Pancreas (tissue), 10 donors: ENCODE data around the gene TMEM86A. TPM values are rescaled to one million over a fixed set of nuclear protein-coding genes. Genes with fewer than 3 reads are reported as not detected.
A peak's percentile ranks its signal among the peaks of the same experiment; 100 is the strongest.

Experiments
- ATAC-seq, 4 donors: fragments of 200-7000 bp; cut with Tn5 transposase; one replicate each; pipeline versions ENCODE4 v1.8.0 to v1.9.1; 2020; ENCODE audit warnings: mild to moderate bottlenecking in 4 of 4, moderate library complexity in 4 of 4
- DNase-seq, 6 donors: peaks; one replicate each; pipeline ENCODE4 v3.0.0-alpha.2; 2020
- FAIRE-seq: peaks from 2 replicates; lab custom pipeline; 2012; peaks lifted over from hg19 to GRCh38; lab: Jason Lieb, UNC
- H3K27ac ChIP-seq, 4 donors: fragments of 200-600 bp; sonication (generic); 1 replicate in 3 of 4; 2 replicates in 1 of 4; pipeline versions ENCODE4 v1.5.0 to v1.8.0; 2020
- H3K27me3 ChIP-seq, 4 donors: fragments of 200-600 bp; one replicate each; pipeline ENCODE4 v1.8.0; 2021
- H3K36me3 ChIP-seq, 3 donors: fragments of 200-600 bp; sonication (generic) in 1 of 3; one replicate each; pipeline versions ENCODE4 v1.5.0 to v1.8.0; 2020 to 2021
- H3K4me1 ChIP-seq, 3 donors: fragments of 200-600 bp; one replicate each; pipeline ENCODE4 v1.8.0; 2021
- H3K4me3 ChIP-seq, 4 donors: fragments of 200-600 bp; sonication (generic) in 2 of 4; one replicate each; pipeline versions ENCODE4 v1.5.0 to v1.8.0; 2020 to 2021
- H3K9me3 ChIP-seq, 4 donors: fragments of 200-600 bp; one replicate each; pipeline ENCODE4 v1.8.0; 2021
- CTCF ChIP-seq, 4 donors: fragments of 200-600 bp; sonication (generic) in 3 of 4; IDR thresholded peaks; one replicate each; pipeline versions ENCODE4 v1.5.0 to v1.8.0; 2021; ENCODE audit warnings: antibody characterized with exemption in 4 of 4
- WGBS, 2 donors: extraction: QIAGEN DNeasy Blood & Tissue Kit; methylation state at CpG; one replicate each; pipeline ENCODE4 v1.1.7; 2013; 5-methylcytosine and 5-hydroxymethylcytosine counted together
- intact Hi-C, 3 donors: fragments of 100-400 bp; cut with DNase I; formaldehyde crosslinking; loops; one replicate each; pipeline versions ENCODE4 v1.11.1 to v1.14.2; 2022
- polyA plus RNA-seq, 2 donors: library from polyadenylated mRNA; stranded (reverse); fragments of 200-250 nt; gene quantifications; one replicate each; pipeline ENCODE4 v1.2.3, GENCODE V29; 2013
- total RNA-seq, 6 donors: library from RNA; stranded (reverse); fragmentation: NEBNext Ultra II Directional in 4 of 6; extraction: Animal tissue kit (Norgen Biotek cat#: 25700) in 4 of 6; gene quantifications; one replicate each; pipeline versions ENCODE4 v1.2.1 to v1.2.4, GENCODE V29; 2021 to 2023
- donor health status: healthy with polysubstance abuse.
- donor health status: DM: no; HTN: no; CAD: no; lungs with moderate emphysema.
- donor health status: DM: no; HTN: no; CAD: no.
- donor health status: control.
- donor health status: control.
- donor health status: Bipolar disorder and iron deficiency.
- donor health status: DM: yes; HTN: yes; CAD: no.
- donor health status: DM: no; HTN: no; CAD: no.
- donor health status: DM: no; HTN: no; CAD: no.
- donor health status: DM: yes; HTN: yes; CAD: no.

The TMEM86A gene
- total and polyA plus RNA-seq, 8 donors = 1.4 to 9.3 (median 2.7) TPM

GRCh38 chr11:18704045-18704645 is 5.6 kb downstream of the TMEM86A start:
- no peaks in the 10 kb centered on the region for H3K36me3 ChIP-seq
- H3K4me1 ChIP-seq = peaks cover 3 to 15% (median 5%) of the 10 kb centered on the region in 3 donors
- no peaks in the 10 kb centered on the region for H3K27me3 ChIP-seq
- FAIRE-seq (no peak), ATAC-seq (no peak), DNase-seq (no peak)
- no peak for TF ChIP-seq CTCF (IDR thresholded peaks at IDR 0.05)
- WGBS, 2 donors = 91 to 94% methylated on average over 5 of the region's 5 CpGs
- intact Hi-C loops = no loop called here
- no peak overlapping the region for H3K27ac ChIP-seq
- H3K4me3 ChIP-seq = no peak overlapping the region
- no peaks in the 10 kb centered on the region for H3K9me3 ChIP-seq

DNA sequence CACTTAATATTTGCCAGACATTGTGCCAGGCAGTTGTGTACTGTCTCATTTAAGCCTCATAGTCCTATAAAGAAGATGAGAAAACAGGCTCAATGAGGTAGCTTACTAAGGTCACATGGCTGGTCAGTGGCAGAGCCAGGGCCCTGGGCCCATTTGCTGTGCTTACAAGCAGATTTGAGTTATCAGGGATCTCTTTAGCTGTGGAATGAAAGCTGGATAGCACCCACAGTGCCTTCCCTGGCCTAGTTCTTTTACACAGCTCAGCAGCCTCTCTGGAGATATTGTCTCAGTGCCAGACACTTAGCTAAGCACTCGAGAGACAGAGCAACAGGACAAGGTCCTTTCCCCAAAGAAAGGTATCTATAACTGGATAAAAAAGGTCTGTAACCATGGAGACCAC is 6.1 kb downstream of the TMEM86A start:
- intact Hi-C loops = no loop called here
- TF ChIP-seq CTCF (IDR thresholded peaks at IDR 0.05) = no peak
- no peaks in the 10 kb centered on the region for H3K36me3 ChIP-seq
- ATAC-seq (no peak), DNase-seq (no peak), FAIRE-seq (no peak)
- no peaks in the 10 kb centered on the region for H3K27me3 ChIP-seq
- H3K4me1 ChIP-seq = peaks cover 3 to 9% (median 5%) of the 10 kb centered on the region in 3 donors
- H3K4me3 ChIP-seq = no peak overlapping the region
- no peaks in the 10 kb centered on the region for H3K9me3 ChIP-seq
- WGBS, 2 donors = 46 to 48% methylated on average over 1 of the region's 1 CpG
- no peak overlapping the region for H3K27ac ChIP-seq

DNA sequence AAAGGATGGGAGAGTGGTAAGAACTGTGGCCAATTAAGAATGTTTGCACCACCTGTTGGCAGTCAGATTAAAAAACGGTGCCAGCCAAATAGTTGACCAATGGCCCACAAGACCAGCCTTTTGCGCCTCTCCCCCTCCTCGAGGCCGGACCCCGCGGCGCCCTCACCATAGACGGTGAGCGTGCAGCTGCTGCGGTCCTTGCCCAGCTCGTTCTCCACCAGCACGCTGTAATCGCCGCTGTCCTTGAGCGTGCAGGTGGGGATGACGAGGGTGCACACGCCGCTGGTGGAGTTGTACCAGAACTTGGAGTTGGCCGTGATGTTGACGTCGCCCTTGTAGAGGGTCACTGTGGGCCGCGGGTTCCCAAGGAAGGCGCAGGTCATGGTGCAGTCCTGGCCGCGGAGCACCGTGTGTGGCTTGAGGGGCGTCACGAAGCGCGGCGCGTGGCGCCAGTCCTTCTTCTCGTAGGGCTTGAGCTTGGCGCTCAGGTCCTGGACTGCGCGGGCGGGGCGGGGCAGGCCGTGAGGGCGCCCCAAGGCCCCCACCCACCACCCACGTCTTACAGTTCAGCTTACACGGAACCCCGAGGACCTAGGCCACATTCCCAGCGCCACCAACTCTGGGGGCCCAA is 7.2 kb downstream of the TMEM86A start:
- DNase-seq (peak; percentile 23 to 83 (median 50)), FAIRE-seq (no peak), ATAC-seq (peak; percentile 61 to 74 (median 69))
- Histone ChIP-seq H3K4me1 (peaks cover 3 to 9% (median 5%) of the 10 kb centered on the region in 3 donors), H3K36me3 (no peaks in the 10 kb centered on the region), H3K27ac (peak overlapping the region; percentile 20 to 67 (median 54)), H3K4me3 (peak overlapping the region; percentile 22 to 50 (median 36)), H3K9me3 (no peaks in the 10 kb centered on the region), H3K27me3 (no peaks in the 10 kb centered on the region)
- TF ChIP-seq CTCF (IDR thresholded peaks at IDR 0.05) = no peak
- intact Hi-C loops = no loop called here
- WGBS, 2 donors = 2 to 5% methylated on average over 39 to 46 of the region's 46 CpGs

DNA sequence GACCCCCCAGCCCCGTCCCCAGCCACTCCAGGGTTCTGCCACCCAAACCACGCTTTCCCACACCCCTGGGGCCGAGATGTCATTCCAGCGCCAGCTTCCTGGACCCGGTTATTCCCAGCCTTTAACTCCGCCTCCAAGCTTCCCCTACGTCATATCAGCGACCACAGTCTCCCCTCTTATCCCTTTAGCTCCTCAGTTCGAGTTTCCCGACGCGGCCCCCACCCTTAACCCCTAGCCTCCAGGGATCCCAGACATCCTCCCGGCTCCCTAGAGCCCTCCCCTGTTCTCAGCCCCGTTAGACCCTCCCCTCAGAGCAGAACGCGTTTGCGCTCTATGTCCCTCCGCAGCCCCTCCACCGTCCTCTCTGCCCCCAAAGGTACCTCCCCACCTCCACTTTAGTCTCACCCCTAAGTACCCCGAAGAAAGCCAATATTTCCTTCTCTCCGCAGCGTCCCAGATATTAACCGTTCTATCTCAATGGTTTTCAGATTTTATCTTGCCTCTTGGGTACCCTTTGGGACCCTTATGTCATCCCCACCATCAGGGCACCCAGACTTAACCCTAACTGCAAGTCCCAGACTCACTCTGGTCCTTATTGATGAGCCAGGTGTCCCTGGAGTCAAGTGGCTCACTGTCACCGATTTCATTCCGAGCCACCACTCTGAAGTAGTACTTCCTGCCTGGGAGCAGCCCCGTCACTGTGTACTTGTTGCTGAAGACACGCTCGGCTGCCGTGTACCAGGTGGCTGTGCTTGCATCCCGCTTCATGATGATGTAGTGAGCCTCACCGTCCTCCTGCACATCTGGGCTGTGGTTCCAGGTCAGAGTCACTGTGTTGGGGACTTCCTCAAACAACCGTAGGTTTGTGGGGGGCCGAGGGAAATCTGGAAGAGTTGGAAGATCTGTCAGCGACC is 8.0 kb downstream of the TMEM86A start:
- ATAC-seq (peak; percentile 74 to 88 (median 84)), DNase-seq (peak in 5 of 6 donors; percentile 45 to 71 (median 55)), FAIRE-seq (no peak)
- no peak for TF ChIP-seq CTCF (IDR thresholded peaks at IDR 0.05)
- Histone ChIP-seq H3K27me3 (no peaks in the 10 kb centered on the region), H3K9me3 (no peaks in the 10 kb centered on the region), H3K27ac (peak overlapping the region; percentile 20 to 67 (median 54)), H3K36me3 (no peaks in the 10 kb centered on the region), H3K4me1 (peaks cover 3 to 9% (median 5%) of the 10 kb centered on the region in 3 donors), H3K4me3 (peak overlapping the region; percentile 15 to 50 (median 29))
- WGBS, 2 donors = 15 to 17% methylated on average over 30 to 34 of the region's 34 CpGs
- intact Hi-C loops = no loop called here
